Stimulated activated CD4-positive, alpha-beta T cell treated with anti-CD3 and anti-CD28 coated beads, Interleukin-4, amount 100 ng/mL, for 4 hours (primary cell): ENCODE measurements around the gene PCDHB7.
"Not testable (repeated sequence)": the region's sequence is repeated elsewhere in the genome, so short reads cannot be mapped to it uniquely, and the experiment has no call there.

ENCODE experiments used
- DNase-seq, 2 experiments: peaks; one replicate each; pipeline ENCODE4 v3.0.0-alpha.2; 2020

Gene PCDHB7

GRCh38 chr5:141182248-141182647 is 9.8 kb downstream of the PCDHB7 start, which contains the start of gene PCDHB16:
Gene PCDHB16 (plus strand): TSS chr5:141182387. CDS start chr5:141182560, 173 bp downstream.
- DNase-seq = no peak

DNA sequence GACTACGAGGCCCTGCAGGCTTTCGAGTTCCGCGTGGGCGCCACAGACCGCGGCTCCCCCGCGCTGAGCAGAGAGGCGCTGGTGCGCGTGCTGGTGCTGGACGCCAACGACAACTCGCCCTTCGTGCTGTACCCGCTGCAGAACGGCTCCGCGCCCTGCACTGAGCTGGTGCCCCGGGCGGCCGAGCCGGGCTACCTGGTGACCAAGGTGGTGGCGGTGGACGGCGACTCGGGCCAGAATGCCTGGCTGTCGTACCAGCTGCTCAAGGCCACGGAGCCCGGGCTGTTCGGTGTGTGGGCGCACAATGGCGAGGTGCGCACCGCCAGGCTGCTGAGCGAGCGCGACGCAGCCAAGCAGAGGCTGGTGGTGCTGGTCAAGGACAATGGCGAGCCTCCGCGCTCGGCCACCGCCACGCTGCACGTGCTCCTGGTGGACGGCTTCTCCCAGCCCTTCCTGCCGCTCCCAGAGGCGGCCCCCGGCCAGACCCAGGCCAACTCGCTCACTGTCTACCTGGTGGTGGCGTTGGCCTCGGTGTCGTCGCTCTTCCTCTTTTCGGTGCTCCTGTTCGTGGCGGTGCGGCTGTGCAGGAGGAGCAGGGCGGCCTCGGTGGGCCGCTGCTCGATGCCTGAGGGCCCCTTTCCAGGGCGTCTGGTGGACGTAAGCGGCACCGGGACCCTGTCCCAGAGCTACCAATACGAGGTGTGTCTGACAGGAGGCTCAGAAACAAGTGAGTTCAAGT is 11.8 kb downstream of the PCDHB7 start:
- not testable (repeated sequence) for DNase-seq

DNA sequence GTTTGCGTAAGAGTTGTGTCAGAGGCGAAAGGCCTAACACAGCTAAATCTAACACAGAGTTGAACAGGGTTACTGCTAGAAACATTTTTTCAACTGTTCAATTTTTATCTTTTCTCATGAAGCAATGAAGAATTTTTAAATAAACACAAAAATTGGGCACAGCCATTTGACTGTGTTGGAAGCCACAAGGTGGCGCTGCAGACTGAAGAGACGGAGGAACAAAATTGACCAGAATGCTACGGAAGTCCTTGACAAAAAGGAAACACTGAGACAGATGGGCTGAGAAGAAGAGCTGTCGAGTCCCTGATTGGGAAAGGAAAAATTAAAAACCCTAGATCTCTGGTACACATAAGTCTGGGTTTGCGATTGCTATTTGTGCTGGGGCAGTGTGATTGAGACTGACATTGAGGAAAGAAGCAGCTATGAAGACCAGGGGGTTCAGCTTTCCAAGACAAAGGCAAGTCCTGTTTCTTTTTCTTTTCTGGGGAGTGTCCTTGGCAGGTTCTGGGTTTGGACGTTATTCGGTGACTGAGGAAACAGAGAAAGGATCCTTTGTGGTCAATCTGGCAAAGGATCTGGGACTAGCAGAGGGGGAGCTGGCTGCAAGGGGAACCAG is 14.6 kb downstream of the PCDHB7 start, which contains the start of gene PCDHB9:
Gene PCDHB9, plus strand, starts transcription at position 265 of the 616 bp plus-strand sequence. Its CDS starts 158 bp downstream, at position 423.
- DNase-seq = peak in 1 of 2 experiments; percentile 12

DNA sequence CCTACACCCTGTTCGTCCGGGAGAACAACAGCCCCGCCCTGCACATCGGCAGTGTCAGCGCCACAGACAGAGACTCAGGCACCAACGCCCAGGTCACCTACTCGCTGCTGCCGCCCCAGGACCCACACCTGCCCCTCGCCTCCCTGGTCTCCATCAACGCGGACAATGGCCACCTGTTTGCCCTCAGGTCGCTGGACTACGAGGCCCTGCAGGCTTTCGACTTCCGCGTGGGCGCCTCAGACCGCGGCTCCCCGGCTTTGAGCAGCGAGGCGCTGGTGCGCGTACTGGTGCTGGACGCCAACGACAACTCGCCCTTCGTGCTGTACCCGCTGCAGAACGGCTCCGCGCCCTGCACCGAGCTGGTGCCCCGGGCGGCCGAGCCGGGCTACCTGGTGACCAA is 16.2 kb downstream of the PCDHB7 start:
- not testable (repeated sequence) for DNase-seq

DNA sequence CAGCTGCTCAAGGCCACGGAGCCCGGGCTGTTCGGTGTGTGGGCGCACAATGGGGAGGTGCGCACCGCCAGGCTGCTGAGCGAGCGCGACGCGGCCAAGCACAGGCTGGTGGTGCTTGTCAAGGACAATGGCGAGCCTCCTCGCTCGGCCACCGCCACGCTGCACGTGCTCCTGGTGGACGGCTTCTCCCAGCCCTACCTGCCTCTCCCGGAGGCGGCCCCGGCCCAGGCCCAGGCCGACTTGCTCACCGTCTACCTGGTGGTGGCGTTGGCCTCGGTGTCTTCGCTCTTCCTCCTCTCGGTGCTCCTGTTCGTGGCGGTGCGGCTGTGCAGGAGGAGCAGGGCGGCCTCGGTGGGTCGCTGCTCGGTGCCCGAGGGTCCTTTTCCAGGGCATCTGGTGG is 16.7 kb downstream of the PCDHB7 start:
- not testable (repeated sequence) for DNase-seq

DNA sequence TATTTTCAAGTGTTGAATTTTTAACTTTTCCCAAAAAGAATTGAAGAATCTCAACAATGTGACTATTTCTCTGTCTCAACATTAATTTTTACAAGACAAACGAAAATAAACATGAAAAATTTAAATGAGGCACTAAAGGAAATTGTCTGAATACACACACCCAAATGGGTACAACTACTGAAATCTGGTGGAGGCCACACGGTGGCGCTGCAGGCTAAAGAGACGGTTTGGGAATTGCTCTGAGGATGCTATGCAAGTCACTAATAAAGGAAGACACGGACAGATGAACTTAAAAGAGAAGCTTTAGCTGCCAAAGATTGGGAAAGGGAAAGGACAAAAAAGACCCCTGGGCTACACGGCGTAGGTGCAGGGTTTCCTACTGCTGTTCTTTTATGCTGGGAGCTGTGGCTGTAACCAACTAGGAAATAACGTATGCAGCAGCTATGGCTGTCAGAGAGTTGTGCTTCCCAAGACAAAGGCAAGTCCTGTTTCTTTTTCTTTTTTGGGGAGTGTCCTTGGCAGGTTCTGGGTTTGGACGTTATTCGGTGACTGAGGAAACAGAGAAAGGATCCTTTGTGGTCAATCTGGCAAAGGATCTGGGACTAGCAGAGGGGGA is 19.8 kb downstream of the PCDHB7 start, which contains the start of gene PCDHB10:
Gene PCDHB10, plus strand, starts transcription at position 244 of the 616 bp plus-strand sequence. Its CDS starts 200 bp downstream, at position 444.
- peak in 1 of 2 experiments; percentile 4 for DNase-seq

- DNase-seq = not testable (repeated sequence)
Measured at GRCh38 chr5:141194332-141194731, 21.9 kb downstream of the PCDHB7 start.

- DNase-seq = no peak
Measured at GRCh38 chr5:141196363-141196762, 23.9 kb downstream of the PCDHB7 start.

- no peak for DNase-seq
Measured at GRCh38 chr5:141199359-141200235, 27.2 kb downstream of the PCDHB7 start, which contains the start of gene PCDHB11. Gene PCDHB11 (plus strand): TSS chr5:141199627. CDS start chr5:141199775, 148 bp downstream.

DNA sequence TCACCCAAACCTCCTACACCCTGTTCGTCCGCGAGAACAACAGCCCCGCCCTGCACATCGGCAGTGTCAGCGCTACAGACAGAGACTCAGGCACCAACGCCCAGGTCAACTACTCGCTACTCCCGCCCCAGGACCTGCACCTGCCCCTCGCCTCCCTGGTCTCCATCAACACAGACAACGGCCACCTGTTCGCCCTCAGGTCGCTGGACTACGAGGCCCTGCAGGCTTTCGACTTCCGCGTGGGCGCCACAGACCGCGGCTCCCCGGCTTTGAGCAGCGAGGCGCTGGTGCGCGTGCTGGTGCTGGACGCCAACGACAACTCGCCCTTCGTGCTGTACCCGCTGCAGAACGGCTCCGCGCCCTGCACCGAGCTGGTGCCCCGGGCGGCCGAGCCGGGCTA is 28.7 kb downstream of the PCDHB7 start:
- DNase-seq = not testable (repeated sequence)

GRCh38 chr5:141201646-141202045 is 29.2 kb downstream of the PCDHB7 start:
- DNase-seq = not testable (repeated sequence)

- DNase-seq = no peak
Measured at GRCh38 chr5:141208478-141208877, 36.0 kb downstream of the PCDHB7 start, which contains the start of gene PCDHB12. Gene PCDHB12 (plus strand): TSS chr5:141208719. CDS start chr5:141208908, 189 bp downstream.

- not testable (repeated sequence) for DNase-seq
Measured at GRCh38 chr5:141210281-141210680, 37.8 kb downstream of the PCDHB7 start.

DNA sequence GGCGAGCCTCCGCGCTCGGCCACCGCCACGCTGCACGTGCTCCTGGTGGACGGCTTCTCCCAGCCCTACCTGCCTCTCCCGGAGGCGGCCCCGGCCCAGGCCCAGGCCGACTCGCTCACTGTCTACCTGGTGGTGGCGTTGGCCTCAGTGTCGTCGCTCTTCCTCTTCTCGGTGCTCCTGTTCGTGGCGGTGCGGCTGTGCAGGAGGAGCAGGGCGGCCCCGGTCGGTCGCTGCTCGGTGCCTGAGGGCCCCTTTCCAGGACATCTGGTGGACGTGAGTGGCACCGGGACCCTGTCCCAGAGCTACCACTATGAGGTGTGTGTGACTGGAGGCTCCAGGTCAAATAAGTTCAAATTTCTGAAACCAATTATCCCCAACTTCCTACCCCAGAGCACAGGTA is 38.4 kb downstream of the PCDHB7 start:
- DNase-seq = not testable (repeated sequence)

DNA sequence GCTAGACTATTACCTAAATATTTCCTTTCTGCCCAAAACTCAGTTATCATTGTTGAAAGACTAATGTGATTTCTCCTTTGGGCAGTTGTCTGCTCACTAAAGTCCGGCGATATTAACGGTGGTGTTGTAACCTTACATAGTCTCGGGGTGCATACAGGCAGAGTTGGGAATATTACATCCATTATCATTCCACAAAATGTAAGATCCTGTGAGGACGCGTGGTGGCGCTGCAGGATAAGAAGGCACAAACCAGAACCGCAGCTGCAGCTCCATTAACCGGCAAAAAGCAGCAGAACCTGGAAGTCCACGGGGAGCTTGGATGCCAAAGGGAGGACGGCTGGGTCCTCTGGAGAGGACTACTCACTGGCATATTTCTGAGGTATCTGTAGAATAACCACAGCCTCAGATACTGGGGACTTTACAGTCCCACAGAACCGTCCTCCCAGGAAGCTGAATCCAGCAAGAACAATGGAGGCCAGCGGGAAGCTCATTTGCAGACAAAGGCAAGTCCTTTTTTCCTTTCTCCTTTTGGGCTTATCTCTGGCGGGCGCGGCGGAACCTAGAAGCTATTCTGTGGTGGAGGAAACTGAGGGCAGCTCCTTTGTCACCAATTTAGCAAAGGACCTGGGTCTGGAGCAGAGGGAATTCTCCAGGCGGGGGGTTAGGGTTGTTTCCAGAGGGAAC is 41.4 kb downstream of the PCDHB7 start, which contains the start of gene PCDHB13:
Gene PCDHB13, plus strand, starts transcription at position 264 of the 684 bp plus-strand sequence. Its CDS starts 205 bp downstream, at position 469.
- peak in 1 of 2 experiments; percentile 15 for DNase-seq

DNA sequence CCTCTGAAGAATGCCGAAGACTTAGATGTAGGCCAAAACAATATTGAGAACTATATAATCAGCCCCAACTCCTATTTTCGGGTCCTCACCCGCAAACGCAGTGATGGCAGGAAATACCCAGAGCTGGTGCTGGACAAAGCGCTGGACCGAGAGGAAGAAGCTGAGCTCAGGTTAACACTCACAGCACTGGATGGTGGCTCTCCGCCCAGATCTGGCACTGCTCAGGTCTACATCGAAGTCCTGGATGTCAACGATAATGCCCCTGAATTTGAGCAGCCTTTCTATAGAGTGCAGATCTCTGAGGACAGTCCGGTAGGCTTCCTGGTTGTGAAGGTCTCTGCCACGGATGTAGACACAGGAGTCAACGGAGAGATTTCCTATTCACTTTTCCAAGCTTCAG is 42.1 kb downstream of the PCDHB7 start:
- not testable (repeated sequence) for DNase-seq

DNA sequence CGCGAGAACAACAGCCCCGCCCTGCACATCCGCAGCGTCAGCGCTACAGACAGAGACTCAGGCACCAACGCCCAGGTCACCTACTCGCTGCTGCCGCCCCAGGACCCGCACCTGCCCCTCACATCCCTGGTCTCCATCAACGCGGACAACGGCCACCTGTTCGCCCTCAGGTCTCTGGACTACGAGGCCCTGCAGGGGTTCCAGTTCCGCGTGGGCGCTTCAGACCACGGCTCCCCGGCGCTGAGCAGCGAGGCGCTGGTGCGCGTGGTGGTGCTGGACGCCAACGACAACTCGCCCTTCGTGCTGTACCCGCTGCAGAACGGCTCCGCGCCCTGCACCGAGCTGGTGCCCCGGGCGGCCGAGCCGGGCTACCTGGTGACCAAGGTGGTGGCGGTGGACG is 43.1 kb downstream of the PCDHB7 start:
- DNase-seq = not testable (repeated sequence)

DNA sequence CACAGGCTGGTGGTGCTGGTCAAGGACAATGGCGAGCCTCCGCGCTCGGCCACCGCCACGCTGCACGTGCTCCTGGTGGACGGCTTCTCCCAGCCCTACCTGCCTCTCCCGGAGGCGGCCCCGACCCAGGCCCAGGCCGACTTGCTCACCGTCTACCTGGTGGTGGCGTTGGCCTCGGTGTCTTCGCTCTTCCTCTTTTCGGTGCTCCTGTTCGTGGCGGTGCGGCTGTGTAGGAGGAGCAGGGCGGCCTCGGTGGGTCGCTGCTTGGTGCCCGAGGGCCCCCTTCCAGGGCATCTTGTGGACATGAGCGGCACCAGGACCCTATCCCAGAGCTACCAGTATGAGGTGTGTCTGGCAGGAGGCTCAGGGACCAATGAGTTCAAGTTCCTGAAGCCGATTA is 43.6 kb downstream of the PCDHB7 start:
- not testable (repeated sequence) for DNase-seq

- DNase-seq = no peak
Measured at GRCh38 chr5:141223112-141223783, 50.8 kb downstream of the PCDHB7 start, which contains the start of gene PCDHB14. Gene PCDHB14 (plus strand): TSS chr5:141223343. CDS start chr5:141223506, 163 bp downstream.

DNA sequence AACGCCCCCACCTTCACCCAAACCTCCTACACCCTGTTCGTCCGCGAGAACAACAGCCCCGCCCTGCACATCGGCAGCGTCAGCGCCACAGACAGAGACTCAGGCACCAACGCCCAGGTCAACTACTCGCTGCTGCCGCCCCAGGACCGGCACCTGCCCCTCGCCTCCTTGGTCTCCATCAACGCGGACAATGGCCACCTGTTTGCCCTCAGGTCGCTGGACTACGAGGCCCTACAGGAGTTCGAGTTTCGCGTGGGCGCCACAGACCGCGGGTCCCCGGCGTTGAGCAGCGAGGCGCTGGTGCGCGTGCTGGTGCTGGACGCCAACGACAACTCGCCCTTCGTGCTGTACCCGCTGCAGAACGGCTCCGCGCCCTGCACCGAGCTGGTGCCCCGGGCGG is 52.4 kb downstream of the PCDHB7 start:
- not testable (repeated sequence) for DNase-seq

DNA sequence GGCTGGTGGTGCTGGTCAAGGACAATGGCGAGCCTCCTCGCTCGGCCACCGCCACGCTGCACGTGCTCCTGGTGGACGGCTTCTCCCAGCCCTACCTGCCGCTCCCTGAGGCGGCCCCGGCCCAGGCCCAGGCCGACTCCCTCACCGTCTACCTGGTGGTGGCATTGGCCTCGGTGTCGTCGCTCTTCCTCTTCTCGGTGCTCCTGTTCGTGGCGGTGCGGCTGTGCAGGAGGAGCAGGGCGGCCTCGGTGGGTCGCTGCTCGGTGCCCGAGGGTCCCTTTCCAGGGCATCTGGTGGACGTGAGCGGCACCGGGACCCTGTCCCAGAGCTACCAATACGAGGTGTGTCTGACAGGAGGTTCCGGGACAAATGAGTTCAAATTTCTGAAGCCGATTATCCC is 53.0 kb downstream of the PCDHB7 start:
- not testable (repeated sequence) for DNase-seq
